Liver (tissue), 9 donors: ENCODE measurements around the gene FGF14. TPM values are rescaled to one million over a fixed set of nuclear protein-coding genes. Genes with fewer than 3 reads are reported as not detected.

ENCODE experiments used
- DNase-seq: peaks from one replicate; pipeline ENCODE4 v3.0.0-alpha.2; 2017; ENCODE audit warnings: low spot score
- H3K27ac ChIP-seq, 2 donors: one replicate each; pipeline ENCODE4 v1.7.0; 2013; ENCODE audit warnings: inconsistent platforms in 2 of 2, low read length in 2 of 2, control low read depth in 1 of 2, low read depth in 1 of 2, mild to moderate bottlenecking in 1 of 2
- H3K27me3 ChIP-seq, 4 donors: one replicate each; pipeline versions ENCODE4 v1.6.1 to v1.7.0; 2013; ENCODE audit warnings: low read length in 3 of 4, inconsistent platforms in 1 of 4, mild to moderate bottlenecking in 1 of 4, moderate library complexity in 1 of 4; ENCODE audit not compliant: control insufficient read depth in 4 of 4, insufficient read depth in 4 of 4
- H3K36me3 ChIP-seq, 4 donors: one replicate each; pipeline versions ENCODE4 v1.6.1 to v1.7.0; 2013; ENCODE audit warnings: low read length in 3 of 4, mild to moderate bottlenecking in 3 of 4, low read depth in 1 of 4, moderate library complexity in 1 of 4; ENCODE audit not compliant: control insufficient read depth in 4 of 4, insufficient read depth in 3 of 4
- H3K4me1 ChIP-seq, 4 donors: one replicate each; pipeline versions ENCODE4 v1.6.1 to v1.7.0; 2013; ENCODE audit warnings: low read length in 3 of 4, mild to moderate bottlenecking in 3 of 4, moderate library complexity in 1 of 4; ENCODE audit not compliant: control insufficient read depth in 4 of 4, insufficient read depth in 4 of 4
- H3K4me3 ChIP-seq, 3 donors: one replicate each; pipeline versions ENCODE4 v1.6.1 to v1.7.0; 2013; ENCODE audit warnings: low read length in 3 of 3, control low read depth in 1 of 3, low read depth in 1 of 3, mild to moderate bottlenecking in 1 of 3
- H3K9ac ChIP-seq, 2 donors: one replicate each; pipeline ENCODE4 v1.7.0; 2013; ENCODE audit warnings: low read length in 2 of 2, mild to moderate bottlenecking in 2 of 2, moderate library complexity in 2 of 2, control low read depth in 1 of 2, low read depth in 1 of 2
- H3K9me3 ChIP-seq, 4 donors: one replicate each; pipeline versions ENCODE4 v1.6.1 to v1.7.0; 2013; ENCODE audit warnings: low read length in 3 of 4; ENCODE audit not compliant: control insufficient read depth in 4 of 4
- EGR1 ChIP-seq, 2 donors: IDR thresholded peaks; 2 replicates each; pipeline ENCODE4 v1.6.1; 2016 to 2018; ENCODE audit warnings: antibody characterized with exemption in 2 of 2, low read depth in 2 of 2
- FOXA2 ChIP-seq: IDR thresholded peaks from 2 replicates; pipeline ENCODE4 v1.6.1; 2016; ENCODE audit warnings: antibody characterized with exemption
- GABPA ChIP-seq, 2 donors: IDR thresholded peaks in 1 of 2; conservative IDR thresholded peaks in 1 of 2; 2 replicates each; pipeline ENCODE4 v1.6.1; 2016; ENCODE audit warnings: antibody characterized with exemption in 2 of 2, mild to moderate bottlenecking in 1 of 2, moderate library complexity in 1 of 2
- HNF4A ChIP-seq, 2 donors: conservative IDR thresholded peaks; 2 replicates each; pipeline ENCODE4 v1.6.1; 2016; ENCODE audit warnings: antibody characterized with exemption in 2 of 2, mild to moderate bottlenecking in 2 of 2
- HNF4G ChIP-seq: IDR thresholded peaks from 2 replicates; pipeline ENCODE4 v1.6.1; 2016; ENCODE audit warnings: antibody characterized with exemption
- JUND ChIP-seq, 2 donors: IDR thresholded peaks; 2 replicates each; pipeline ENCODE4 v1.6.1; 2016; ENCODE audit warnings: antibody characterized with exemption in 2 of 2
- NR2F2 ChIP-seq: IDR thresholded peaks from 2 replicates; pipeline ENCODE4 v1.6.1; 2016; ENCODE audit warnings: antibody characterized with exemption
- RAD21 ChIP-seq, 2 donors: IDR thresholded peaks; 2 replicates each; pipeline ENCODE4 v1.6.1; 2016; ENCODE audit warnings: antibody characterized with exemption in 2 of 2, mild to moderate bottlenecking in 2 of 2
- RXRA ChIP-seq, 2 donors: IDR thresholded peaks; 2 replicates each; pipeline ENCODE4 v1.6.1; 2017 to 2018; ENCODE audit warnings: antibody characterized with exemption in 2 of 2, mild to moderate bottlenecking in 1 of 2
- SP1 ChIP-seq: IDR thresholded peaks from 2 replicates; pipeline ENCODE4 v1.6.1; 2018; ENCODE audit warnings: antibody characterized with exemption, mild to moderate bottlenecking
- TAF1 ChIP-seq: conservative IDR thresholded peaks from 2 replicates; pipeline ENCODE4 v1.6.1; 2016; ENCODE audit warnings: antibody characterized with exemption, mild to moderate bottlenecking
- YY1 ChIP-seq: IDR thresholded peaks from 2 replicates; pipeline ENCODE4 v1.6.1; 2016; ENCODE audit warnings: antibody characterized with exemption, mild to moderate bottlenecking
- WGBS: extraction: QIAGEN DNeasy Blood & Tissue Kit; methylation state at CpG from one replicate; pipeline ENCODE4 v1.1.7; 2013; 5-methylcytosine and 5-hydroxymethylcytosine counted together
- polyA plus RNA-seq, 2 donors: library from polyadenylated mRNA; stranded (reverse) in 1 of 2; unstranded in 1 of 2; fragments of 200-250 nt in 1 of 2; fragments of >200 nt in 1 of 2; fragmentation: Nextera tagmentation in 1 of 2; extraction: Ambion mirVana in 1 of 2; gene quantifications; one replicate each; pipeline versions ENCODE4 v1.2.1 to v1.2.3, GENCODE V29; 2013 to 2015
- total RNA-seq, 2 donors: library from RNA; depleted of rRNA; stranded (reverse); fragments of >200 nt; gene quantifications; one replicate each; pipeline ENCODE4 v1.2.3, GENCODE V29; 2014
- TF ChIP-seq, protein P1 (sequence below): IDR thresholded peaks from 2 replicates; pipeline ENCODE4 v1.6.1; 2016; ENCODE audit warnings: antibody characterized with exemption
- TF ChIP-seq, protein P2 (sequence below): fragments of 150-350 bp; IDR thresholded peaks from 2 replicates; pipeline ENCODE4 v1.5.1; 2017; ENCODE audit warnings: improper control_type of control experiment, low read depth, low read length; ENCODE audit not compliant: missing input control
- TF ChIP-seq, protein P3 (sequence below): IDR thresholded peaks from 2 replicates; pipeline ENCODE4 v1.6.1; 2016; ENCODE audit warnings: antibody characterized with exemption
- TF ChIP-seq, protein P4 (sequence below): IDR thresholded peaks from 2 replicates; pipeline ENCODE4 v1.6.1; 2016; ENCODE audit warnings: antibody characterized with exemption
- TF ChIP-seq, protein P5 (sequence below): IDR thresholded peaks from 2 replicates; pipeline ENCODE4 v1.6.1; 2016; ENCODE audit warnings: antibody characterized with exemption, mild to moderate bottlenecking
- donor health status: healthy.
- donor health status: healthy.
- donor health status: healthy.
- donor health status: healthy.
- donor health status: healthy.

FGF14 gene
- total and polyA plus RNA-seq, 4 donors: 0.05 to 3.3 (median 1.0) TPM

DNA sequence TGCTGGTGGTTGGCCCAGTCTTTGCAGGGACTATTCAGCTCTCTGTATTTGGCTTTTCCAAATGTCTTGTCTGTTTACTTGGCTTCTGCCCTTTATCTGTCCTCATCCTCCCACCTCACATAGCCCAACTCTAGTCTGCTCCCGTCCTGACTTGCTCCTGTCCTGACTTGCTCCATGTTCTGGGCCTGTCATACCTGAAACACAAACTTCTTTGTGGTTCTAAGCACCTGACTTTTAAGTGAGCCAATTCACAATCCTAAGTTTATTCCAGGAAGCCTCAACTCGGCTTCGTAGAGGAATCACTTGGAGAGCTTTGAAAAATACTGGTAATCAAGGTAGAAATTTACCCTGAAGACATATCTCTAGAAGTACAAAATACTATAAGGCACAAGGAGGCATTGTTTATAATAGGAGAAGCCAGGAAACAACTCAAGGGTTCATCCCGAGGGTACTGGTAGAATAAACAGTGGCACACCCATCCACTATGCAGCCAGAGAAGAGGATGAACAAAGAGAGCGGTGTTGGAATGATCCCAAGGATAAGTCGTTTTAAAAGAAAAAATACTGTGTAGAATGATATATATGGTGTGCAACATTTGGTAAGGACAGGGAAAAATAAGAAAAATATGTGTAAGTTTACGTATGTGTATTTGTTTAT, 284.5 kb downstream of the FGF14 start:
- Histone ChIP-seq H3K27ac (no peak overlapping the region), H3K36me3 (no peaks in the 10 kb centered on the region), H3K4me3 (no peak overlapping the region), H3K4me1 (no peaks in the 10 kb centered on the region), H3K27me3 (no peaks in the 10 kb centered on the region), H3K9ac (no peak overlapping the region), H3K9me3 (no peaks in the 10 kb centered on the region)
- TF ChIP-seq HNF4G (no peak), EGR1 (IDR thresholded peaks at IDR 0.05; ENCODE audit: low read depth in 2 of 2) (no peak), SP1 (no peak), JUND (IDR thresholded peaks at IDR 0.05) (no peak), RAD21 (IDR thresholded peaks at IDR 0.05) (no peak), FOXA2 (no peak)
- TF ChIP-seq, protein P1, sequence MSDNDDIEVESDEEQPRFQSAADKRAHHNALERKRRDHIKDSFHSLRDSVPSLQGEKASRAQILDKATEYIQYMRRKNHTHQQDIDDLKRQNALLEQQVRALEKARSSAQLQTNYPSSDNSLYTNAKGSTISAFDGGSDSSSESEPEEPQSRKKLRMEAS: no peak
- TF ChIP-seq, protein P2, sequence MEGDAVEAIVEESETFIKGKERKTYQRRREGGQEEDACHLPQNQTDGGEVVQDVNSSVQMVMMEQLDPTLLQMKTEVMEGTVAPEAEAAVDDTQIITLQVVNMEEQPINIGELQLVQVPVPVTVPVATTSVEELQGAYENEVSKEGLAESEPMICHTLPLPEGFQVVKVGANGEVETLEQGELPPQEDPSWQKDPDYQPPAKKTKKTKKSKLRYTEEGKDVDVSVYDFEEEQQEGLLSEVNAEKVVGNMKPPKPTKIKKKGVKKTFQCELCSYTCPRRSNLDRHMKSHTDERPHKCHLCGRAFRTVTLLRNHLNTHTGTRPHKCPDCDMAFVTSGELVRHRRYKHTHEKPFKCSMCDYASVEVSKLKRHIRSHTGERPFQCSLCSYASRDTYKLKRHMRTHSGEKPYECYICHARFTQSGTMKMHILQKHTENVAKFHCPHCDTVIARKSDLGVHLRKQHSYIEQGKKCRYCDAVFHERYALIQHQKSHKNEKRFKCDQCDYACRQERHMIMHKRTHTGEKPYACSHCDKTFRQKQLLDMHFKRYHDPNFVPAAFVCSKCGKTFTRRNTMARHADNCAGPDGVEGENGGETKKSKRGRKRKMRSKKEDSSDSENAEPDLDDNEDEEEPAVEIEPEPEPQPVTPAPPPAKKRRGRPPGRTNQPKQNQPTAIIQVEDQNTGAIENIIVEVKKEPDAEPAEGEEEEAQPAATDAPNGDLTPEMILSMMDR: no peak
- TF ChIP-seq, protein P3, sequence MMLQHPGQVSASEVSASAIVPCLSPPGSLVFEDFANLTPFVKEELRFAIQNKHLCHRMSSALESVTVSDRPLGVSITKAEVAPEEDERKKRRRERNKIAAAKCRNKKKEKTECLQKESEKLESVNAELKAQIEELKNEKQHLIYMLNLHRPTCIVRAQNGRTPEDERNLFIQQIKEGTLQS: no peak
- DNase-seq: no peak
- 69% methylated on average over 7 of the region's 7 CpGs for WGBS

DNA sequence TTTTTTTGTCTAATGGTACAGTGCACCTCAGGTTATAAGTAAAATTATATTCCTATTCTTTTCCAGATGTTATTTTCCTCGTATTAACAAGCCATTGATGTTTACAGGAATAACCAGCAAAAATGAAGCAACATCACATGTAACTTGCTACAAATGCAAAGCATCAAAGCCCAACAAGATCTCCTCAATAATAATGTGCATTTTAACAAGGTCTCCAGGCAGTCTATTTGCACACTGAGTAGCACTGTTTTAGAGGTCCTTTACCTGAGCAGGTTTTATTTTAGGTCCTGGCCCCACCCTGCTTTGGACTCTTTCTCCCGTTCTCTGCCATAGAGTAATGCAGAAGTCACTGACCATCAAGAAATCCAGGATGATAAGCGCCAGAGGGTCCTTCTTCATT, 298.4 kb downstream of the FGF14 start:
- H3K36me3 ChIP-seq: no peaks in the 10 kb centered on the region

More for the DNA sequence above, 298.4 kb downstream of the FGF14 start:
- Histone ChIP-seq H3K27ac (no peak overlapping the region), H3K9me3 (no peaks in the 10 kb centered on the region), H3K9ac (no peak overlapping the region), H3K4me1 (no peaks in the 10 kb centered on the region), H3K27me3 (peaks cover 0 to 3% (median 0%) of the 10 kb centered on the region in 4 donors), H3K4me3 (no peak overlapping the region)
- TF ChIP-seq, protein P1: no peak
- no peak for TF ChIP-seq NR2F2
- no peak for TF ChIP-seq RXRA (IDR thresholded peaks at IDR 0.05)
- no peak for TF ChIP-seq HNF4G
- TF ChIP-seq, protein P4, sequence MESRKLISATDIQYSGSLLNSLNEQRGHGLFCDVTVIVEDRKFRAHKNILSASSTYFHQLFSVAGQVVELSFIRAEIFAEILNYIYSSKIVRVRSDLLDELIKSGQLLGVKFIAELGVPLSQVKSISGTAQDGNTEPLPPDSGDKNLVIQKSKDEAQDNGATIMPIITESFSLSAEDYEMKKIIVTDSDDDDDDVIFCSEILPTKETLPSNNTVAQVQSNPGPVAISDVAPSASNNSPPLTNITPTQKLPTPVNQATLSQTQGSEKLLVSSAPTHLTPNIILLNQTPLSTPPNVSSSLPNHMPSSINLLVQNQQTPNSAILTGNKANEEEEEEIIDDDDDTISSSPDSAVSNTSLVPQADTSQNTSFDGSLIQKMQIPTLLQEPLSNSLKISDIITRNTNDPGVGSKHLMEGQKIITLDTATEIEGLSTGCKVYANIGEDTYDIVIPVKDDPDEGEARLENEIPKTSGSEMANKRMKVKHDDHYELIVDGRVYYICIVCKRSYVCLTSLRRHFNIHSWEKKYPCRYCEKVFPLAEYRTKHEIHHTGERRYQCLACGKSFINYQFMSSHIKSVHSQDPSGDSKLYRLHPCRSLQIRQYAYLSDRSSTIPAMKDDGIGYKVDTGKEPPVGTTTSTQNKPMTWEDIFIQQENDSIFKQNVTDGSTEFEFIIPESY: no peak
- TF ChIP-seq HNF4A (conservative IDR thresholded peaks at IDR 0.05): no peak
- TF ChIP-seq, protein P5, sequence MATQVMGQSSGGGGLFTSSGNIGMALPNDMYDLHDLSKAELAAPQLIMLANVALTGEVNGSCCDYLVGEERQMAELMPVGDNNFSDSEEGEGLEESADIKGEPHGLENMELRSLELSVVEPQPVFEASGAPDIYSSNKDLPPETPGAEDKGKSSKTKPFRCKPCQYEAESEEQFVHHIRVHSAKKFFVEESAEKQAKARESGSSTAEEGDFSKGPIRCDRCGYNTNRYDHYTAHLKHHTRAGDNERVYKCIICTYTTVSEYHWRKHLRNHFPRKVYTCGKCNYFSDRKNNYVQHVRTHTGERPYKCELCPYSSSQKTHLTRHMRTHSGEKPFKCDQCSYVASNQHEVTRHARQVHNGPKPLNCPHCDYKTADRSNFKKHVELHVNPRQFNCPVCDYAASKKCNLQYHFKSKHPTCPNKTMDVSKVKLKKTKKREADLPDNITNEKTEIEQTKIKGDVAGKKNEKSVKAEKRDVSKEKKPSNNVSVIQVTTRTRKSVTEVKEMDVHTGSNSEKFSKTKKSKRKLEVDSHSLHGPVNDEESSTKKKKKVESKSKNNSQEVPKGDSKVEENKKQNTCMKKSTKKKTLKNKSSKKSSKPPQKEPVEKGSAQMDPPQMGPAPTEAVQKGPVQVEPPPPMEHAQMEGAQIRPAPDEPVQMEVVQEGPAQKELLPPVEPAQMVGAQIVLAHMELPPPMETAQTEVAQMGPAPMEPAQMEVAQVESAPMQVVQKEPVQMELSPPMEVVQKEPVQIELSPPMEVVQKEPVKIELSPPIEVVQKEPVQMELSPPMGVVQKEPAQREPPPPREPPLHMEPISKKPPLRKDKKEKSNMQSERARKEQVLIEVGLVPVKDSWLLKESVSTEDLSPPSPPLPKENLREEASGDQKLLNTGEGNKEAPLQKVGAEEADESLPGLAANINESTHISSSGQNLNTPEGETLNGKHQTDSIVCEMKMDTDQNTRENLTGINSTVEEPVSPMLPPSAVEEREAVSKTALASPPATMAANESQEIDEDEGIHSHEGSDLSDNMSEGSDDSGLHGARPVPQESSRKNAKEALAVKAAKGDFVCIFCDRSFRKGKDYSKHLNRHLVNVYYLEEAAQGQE: no peak
- no peak for TF ChIP-seq YY1
- TF ChIP-seq, protein P3: no peak
- no peak for TF ChIP-seq TAF1
- no peak for TF ChIP-seq JUND (IDR thresholded peaks at IDR 0.05)
- no peak for TF ChIP-seq FOXA2
- TF ChIP-seq GABPA (IDR thresholded peaks at IDR 0.05 in 1 of 2, conservative IDR thresholded peaks at IDR 0.05 in 1 of 2): no peak
- no peak for DNase-seq
- 61% methylated on average over 3 of the region's 3 CpGs for WGBS
